K562 (cell line): ENCODE results near the gene COL16A1. TPM values are rescaled to one million over a fixed set of nuclear protein-coding genes. Genes with fewer than 3 reads are reported as not detected.

Source experiments
- BCOR ChIP-seq: fragments of 450-650 bp; IDR thresholded peaks from 2 replicates; pipeline ENCODE4 v1.6.1; 2016
- DDX20 ChIP-seq: fragments of 450-650 bp; IDR thresholded peaks from 2 replicates; pipeline ENCODE4 v1.6.1; 2016; ENCODE audit warnings: missing genetic modification characterization, low read depth, mild to moderate bottlenecking, missing compliant biosample characterization, moderate library complexity
- ESRRA ChIP-seq: fragments of 450-650 bp; IDR thresholded peaks from 2 replicates; pipeline ENCODE4 v1.6.1; 2014; ENCODE audit warnings: low read depth, mild to moderate bottlenecking, moderate library complexity, borderline replicate concordance
- ETV6 ChIP-seq, 3 experiments: fragments of 150-350 bp in 1 of 3; sonication (generic) in 1 of 3; formaldehyde crosslinking in 1 of 3; IDR thresholded peaks; 2 replicates each; pipeline versions ENCODE4 v1.6.1 to v1.8.0; 2014 to 2022; ENCODE audit warnings: borderline replicate concordance in 2 of 3, low read depth in 2 of 3, antibody characterized with exemption in 1 of 3, low read length in 1 of 3, mild to moderate bottlenecking in 1 of 3, missing genetic modification reagents in 1 of 3
- FOXA3 ChIP-seq, 2 experiments: fragments of 450-650 bp in 1 of 2; sonication (generic) in 1 of 2; formaldehyde crosslinking; IDR thresholded peaks in 1 of 2; conservative IDR thresholded peaks in 1 of 2; 2 replicates each; pipeline versions ENCODE4 v1.4.0 to v1.8.0; 2020 to 2022; ENCODE audit warnings: mild to moderate bottlenecking in 2 of 2, missing genetic modification reagents in 1 of 2
- MAFK ChIP-seq: IDR thresholded peaks from 2 replicates; pipeline ENCODE4 v1.6.1; 2011; ENCODE audit warnings: low read length, improper control_type of control experiment
- NCOA1 ChIP-seq: fragments of 450-650 bp; IDR thresholded peaks from 2 replicates; pipeline ENCODE4 v1.6.1; 2016; ENCODE audit warnings: low read depth
- NONO ChIP-seq, 2 experiments: fragments of 200-400 bp in 1 of 2; fragments of 450-650 bp in 1 of 2; formaldehyde crosslinking in 1 of 2; IDR thresholded peaks; 2 replicates each; pipeline ENCODE4 v1.6.1; 2017; ENCODE audit warnings: low read depth in 2 of 2, mild to moderate bottlenecking in 2 of 2, moderate library complexity in 2 of 2, low read length in 1 of 2
- NR2C2 ChIP-seq, 2 experiments: fragments of 200-800 bp in 1 of 2; sonication (Bioruptor generic) in 1 of 2; sonication (generic) in 1 of 2; formaldehyde crosslinking in 1 of 2; IDR thresholded peaks; 2 replicates each; pipeline versions ENCODE4 v1.6.1 to v1.8.0; 2016 to 2022; ENCODE audit warnings: mild to moderate bottlenecking in 1 of 2, missing compliant biosample characterization in 1 of 2, missing genetic modification characterization in 1 of 2, missing genetic modification reagents in 1 of 2
- RB1 ChIP-seq: fragments of 450-650 bp; IDR thresholded peaks from 2 replicates; pipeline ENCODE4 v1.6.1; 2017; ENCODE audit warnings: low read depth, mild to moderate bottlenecking
- RBFOX2 ChIP-seq: fragments of 200-400 bp; formaldehyde crosslinking; IDR thresholded peaks from 2 replicates; pipeline ENCODE4 v1.6.1; 2017; ENCODE audit warnings: low read depth, mild to moderate bottlenecking, low read length, moderate library complexity
- TEAD4 ChIP-seq, 2 experiments: sonication (generic) in 1 of 2; formaldehyde crosslinking in 1 of 2; IDR thresholded peaks; 2 replicates each; pipeline versions ENCODE4 v1.6.1 to v1.8.0; 2012 to 2022; ENCODE audit warnings: borderline replicate concordance in 1 of 2, inconsistent platforms in 1 of 2, low read length in 1 of 2, mild to moderate bottlenecking in 1 of 2, missing genetic modification reagents in 1 of 2
- TRIM24 ChIP-seq, 2 experiments: fragments of 450-650 bp; IDR thresholded peaks; 2 replicates each; pipeline ENCODE4 v1.6.1; 2016
- XRCC4 ChIP-seq: IDR thresholded peaks from one replicate; pipeline ENCODE4 v1.6.1; 2011; ENCODE audit not compliant: insufficient read depth, insufficient read length; ENCODE audit errors: extremely low read depth
- ZNF174 ChIP-seq: fragments of 250-450 bp; sonication (Bioruptor Pico); IDR thresholded peaks from 2 replicates; pipeline ENCODE4 v1.4.0; 2020; ENCODE audit warnings: mild to moderate bottlenecking
- polyA plus RNA-seq, 8 experiments: library from polyadenylated mRNA; depleted of rRNA in 4 of 8; stranded (reverse) in 5 of 8; unstranded in 3 of 8; fragments of >200 nt; fragmentation: Nextera tagmentation in 2 of 8; fragmentation: Illumina TruSeq in 1 of 8; extraction: Ambion mirVana in 2 of 8; extraction: Trizol in 1 of 8; gene quantifications; 2 replicates each; pipeline versions ENCODE4 v1.2.1 to v1.2.3, GENCODE V29; 2011 to 2014; ENCODE audit warnings: inconsistent platforms in 1 of 8, missing spikeins in 1 of 8
- total RNA-seq, 7 experiments: library from RNA; depleted of rRNA in 6 of 7; stranded (reverse); fragments of >200 nt in 6 of 7; fragmentation: Illumina TruSeq in 2 of 7; extraction: Trizol in 2 of 7; gene quantifications; 2 replicates each; pipeline versions ENCODE4 v1.2.1 to v1.2.3, GENCODE V29; 2011 to 2021; ENCODE audit warnings: low replicate concordance in 1 of 7
- TF ChIP-seq, protein P1 (sequence below): fragments of 450-650 bp; IDR thresholded peaks from 2 replicates; pipeline ENCODE4 v1.6.1; 2016; ENCODE audit warnings: missing biosample characterization, missing genetic modification characterization
- TF ChIP-seq, protein P2 (sequence below): fragments of 450-650 bp; formaldehyde crosslinking; IDR thresholded peaks from 2 replicates; pipeline ENCODE4 v1.4.0; 2022; ENCODE audit warnings: missing genetic modification characterization
- TF ChIP-seq, protein P3 (sequence below), 3 experiments: IDR thresholded peaks in 2 of 3; conservative IDR thresholded peaks in 1 of 3; 2 replicates each; pipeline ENCODE4 v1.5.1; 2011 to 2012; ENCODE audit warnings: low read length in 3 of 3, mild to moderate bottlenecking in 3 of 3, control low read depth in 2 of 3, improper control_type of control experiment in 1 of 3, inconsistent platforms in 1 of 3, low read depth in 1 of 3, mixed read lengths in 1 of 3, moderate library complexity in 1 of 3; ENCODE audit not compliant: insufficient read depth in 2 of 3
- TF ChIP-seq, protein P4 (sequence below): fragments of 200-800 bp; sonication (Bioruptor generic); IDR thresholded peaks from 2 replicates; pipeline ENCODE4 v1.6.1; 2017; ENCODE audit warnings: missing genetic modification characterization, missing compliant biosample characterization

The COL16A1 gene
- total and polyA plus RNA-seq, 9 of the 15 experiments (the other 6 are each of a cell fraction or from before 2014, with no cell fraction given): 0.11 to 0.60 (median 0.11) TPM; not detected in 6

DNA sequence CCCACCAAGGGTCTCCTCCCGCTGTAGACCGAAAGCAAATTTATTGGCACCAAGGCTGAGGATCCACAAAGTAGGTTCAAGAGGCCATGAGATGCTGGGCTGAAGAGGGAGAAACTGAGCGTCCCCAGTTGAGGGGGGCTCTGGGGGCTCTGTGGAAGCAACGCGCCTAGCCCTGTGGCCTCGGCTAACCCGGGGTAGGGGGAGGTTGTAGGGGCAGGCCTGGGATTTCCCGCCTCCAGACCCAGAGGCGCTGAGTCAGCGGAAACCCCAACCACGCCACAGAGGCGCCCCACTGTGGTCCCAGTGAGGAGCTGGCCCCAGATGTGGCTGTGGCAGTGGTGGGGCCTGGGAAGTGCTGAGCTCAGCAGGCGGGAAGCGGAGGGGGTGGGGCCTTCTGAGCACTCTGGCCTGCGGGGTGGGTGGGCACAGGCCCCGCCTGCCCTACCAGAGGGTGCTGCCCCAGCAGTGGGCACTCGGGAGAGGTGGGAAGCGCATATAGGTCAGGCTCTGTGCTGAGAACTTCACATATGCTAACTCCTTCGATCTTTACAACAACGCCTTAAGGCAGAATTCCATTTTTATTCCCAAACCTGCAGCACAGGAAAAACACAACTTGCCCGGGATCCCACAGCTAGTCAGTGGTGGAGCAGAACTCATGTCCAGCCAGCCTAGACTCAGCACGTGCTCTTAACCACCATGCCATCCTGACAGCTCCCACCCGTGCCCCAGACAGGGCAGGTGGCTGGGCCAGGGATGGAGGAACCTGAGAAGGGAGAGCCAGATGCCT is 1.5 kb upstream of the COL16A1 start (continued):
- TF ChIP-seq, protein P1, sequence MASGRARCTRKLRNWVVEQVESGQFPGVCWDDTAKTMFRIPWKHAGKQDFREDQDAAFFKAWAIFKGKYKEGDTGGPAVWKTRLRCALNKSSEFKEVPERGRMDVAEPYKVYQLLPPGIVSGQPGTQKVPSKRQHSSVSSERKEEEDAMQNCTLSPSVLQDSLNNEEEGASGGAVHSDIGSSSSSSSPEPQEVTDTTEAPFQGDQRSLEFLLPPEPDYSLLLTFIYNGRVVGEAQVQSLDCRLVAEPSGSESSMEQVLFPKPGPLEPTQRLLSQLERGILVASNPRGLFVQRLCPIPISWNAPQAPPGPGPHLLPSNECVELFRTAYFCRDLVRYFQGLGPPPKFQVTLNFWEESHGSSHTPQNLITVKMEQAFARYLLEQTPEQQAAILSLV (tag): no peak
- no peak for TF ChIP-seq NCOA1
- TF ChIP-seq DDX20 (tag): no peak
- TF ChIP-seq NR2C2 (CRISPR knock-in tag; IDR thresholded peaks at IDR 0.05): no peak
- no peak for TF ChIP-seq NR2C2 (tag; IDR thresholded peaks at IDR 0.05)
- no peak for TF ChIP-seq ZNF174
- TF ChIP-seq TEAD4 (IDR thresholded peaks at IDR 0.05; ENCODE audit: low read length): peak; percentile 25; the same call in 1 of the 2 replicates
- TF ChIP-seq TEAD4 (CRISPR knock-in tag; IDR thresholded peaks at IDR 0.05; ENCODE audit: borderline replicate concordance): no peak
- peak in 1 of 2 experiments; percentile 38; a peak in 1 of 4 replicates for TF ChIP-seq NONO (IDR thresholded peaks at IDR 0.05; ENCODE audit: low read depth in 2 of 2, low read length in 1 of 2)
- TF ChIP-seq FOXA3 (CRISPR knock-in tag; conservative IDR thresholded peaks at IDR 0.05 in 1 of 2, IDR thresholded peaks at IDR 0.05 in 1 of 2): no peak
- peak; percentile 39; the same call in 1 of the 2 replicates for TF ChIP-seq ESRRA
- peak; percentile 79 to 80 for TF ChIP-seq TRIM24 (IDR thresholded peaks at IDR 0.05)
- TF ChIP-seq BCOR: peak; percentile 22; the same call in 1 of the 2 replicates
- TF ChIP-seq ETV6 (IDR thresholded peaks at IDR 0.05; ENCODE audit: borderline replicate concordance in 1 of 2, low read depth in 2 of 2, low read length in 1 of 2): peak in 1 of 2 experiments; percentile 27; a peak in 1 of 4 replicates
- TF ChIP-seq ETV6 (CRISPR knock-in tag; IDR thresholded peaks at IDR 0.05; ENCODE audit: borderline replicate concordance): no peak
- TF ChIP-seq, protein P2, sequence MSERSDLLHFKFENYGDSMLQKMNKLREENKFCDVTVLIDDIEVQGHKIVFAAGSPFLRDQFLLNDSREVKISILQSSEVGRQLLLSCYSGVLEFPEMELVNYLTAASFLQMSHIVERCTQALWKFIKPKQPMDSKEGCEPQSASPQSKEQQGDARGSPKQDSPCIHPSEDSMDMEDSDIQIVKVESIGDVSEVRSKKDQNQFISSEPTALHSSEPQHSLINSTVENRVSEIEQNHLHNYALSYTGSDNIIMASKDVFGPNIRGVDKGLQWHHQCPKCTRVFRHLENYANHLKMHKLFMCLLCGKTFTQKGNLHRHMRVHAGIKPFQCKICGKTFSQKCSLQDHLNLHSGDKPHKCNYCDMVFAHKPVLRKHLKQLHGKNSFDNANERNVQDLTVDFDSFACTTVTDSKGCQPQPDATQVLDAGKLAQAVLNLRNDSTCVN: no peak
- TF ChIP-seq MAFK: peak; percentile 99
- no peak for TF ChIP-seq XRCC4
- TF ChIP-seq RBFOX2: peak; percentile 48
- TF ChIP-seq, protein P3, sequence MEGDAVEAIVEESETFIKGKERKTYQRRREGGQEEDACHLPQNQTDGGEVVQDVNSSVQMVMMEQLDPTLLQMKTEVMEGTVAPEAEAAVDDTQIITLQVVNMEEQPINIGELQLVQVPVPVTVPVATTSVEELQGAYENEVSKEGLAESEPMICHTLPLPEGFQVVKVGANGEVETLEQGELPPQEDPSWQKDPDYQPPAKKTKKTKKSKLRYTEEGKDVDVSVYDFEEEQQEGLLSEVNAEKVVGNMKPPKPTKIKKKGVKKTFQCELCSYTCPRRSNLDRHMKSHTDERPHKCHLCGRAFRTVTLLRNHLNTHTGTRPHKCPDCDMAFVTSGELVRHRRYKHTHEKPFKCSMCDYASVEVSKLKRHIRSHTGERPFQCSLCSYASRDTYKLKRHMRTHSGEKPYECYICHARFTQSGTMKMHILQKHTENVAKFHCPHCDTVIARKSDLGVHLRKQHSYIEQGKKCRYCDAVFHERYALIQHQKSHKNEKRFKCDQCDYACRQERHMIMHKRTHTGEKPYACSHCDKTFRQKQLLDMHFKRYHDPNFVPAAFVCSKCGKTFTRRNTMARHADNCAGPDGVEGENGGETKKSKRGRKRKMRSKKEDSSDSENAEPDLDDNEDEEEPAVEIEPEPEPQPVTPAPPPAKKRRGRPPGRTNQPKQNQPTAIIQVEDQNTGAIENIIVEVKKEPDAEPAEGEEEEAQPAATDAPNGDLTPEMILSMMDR (IDR thresholded peaks at IDR 0.05 in 2 of 3, conservative IDR thresholded peaks at IDR 0.05 in 1 of 3; ENCODE audit: insufficient read depth in 2 of 3, low read depth in 1 of 3, low read length in 3 of 3): peak; percentile 61 to 85 (median 75)
- peak; percentile 99 for TF ChIP-seq RB1
- TF ChIP-seq, protein P4, sequence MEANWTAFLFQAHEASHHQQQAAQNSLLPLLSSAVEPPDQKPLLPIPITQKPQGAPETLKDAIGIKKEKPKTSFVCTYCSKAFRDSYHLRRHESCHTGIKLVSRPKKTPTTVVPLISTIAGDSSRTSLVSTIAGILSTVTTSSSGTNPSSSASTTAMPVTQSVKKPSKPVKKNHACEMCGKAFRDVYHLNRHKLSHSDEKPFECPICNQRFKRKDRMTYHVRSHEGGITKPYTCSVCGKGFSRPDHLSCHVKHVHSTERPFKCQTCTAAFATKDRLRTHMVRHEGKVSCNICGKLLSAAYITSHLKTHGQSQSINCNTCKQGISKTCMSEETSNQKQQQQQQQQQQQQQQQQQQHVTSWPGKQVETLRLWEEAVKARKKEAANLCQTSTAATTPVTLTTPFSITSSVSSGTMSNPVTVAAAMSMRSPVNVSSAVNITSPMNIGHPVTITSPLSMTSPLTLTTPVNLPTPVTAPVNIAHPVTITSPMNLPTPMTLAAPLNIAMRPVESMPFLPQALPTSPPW (CRISPR knock-in tag): 0 out of 2 replicates have a peak, but pooled peaks have one; percentile 47
